ENCODE results near the gene OR2W1.

The OR2W1 gene

GRCh38 chr6:29045075-29045474 is at the start of gene OR2W1:
TSS of gene OR2W1 (minus strand) at chr6:29045175. CDS start at chr6:29045175, 0 bp downstream.
- DNase-seq = no peak

GRCh38 chr6:29092957-29093356 is 48.0 kb upstream of the OR2W1 start:
- DNase-seq = no peak

GRCh38 chr6:29087213-29087612 is 42.2 kb upstream of the OR2W1 start, which contains the start of gene OR2B3:
TSS of gene OR2B3 (minus strand) at chr6:29087313. CDS start at chr6:29087248, 65 bp downstream.
- DNase-seq = no peak

DNA sequence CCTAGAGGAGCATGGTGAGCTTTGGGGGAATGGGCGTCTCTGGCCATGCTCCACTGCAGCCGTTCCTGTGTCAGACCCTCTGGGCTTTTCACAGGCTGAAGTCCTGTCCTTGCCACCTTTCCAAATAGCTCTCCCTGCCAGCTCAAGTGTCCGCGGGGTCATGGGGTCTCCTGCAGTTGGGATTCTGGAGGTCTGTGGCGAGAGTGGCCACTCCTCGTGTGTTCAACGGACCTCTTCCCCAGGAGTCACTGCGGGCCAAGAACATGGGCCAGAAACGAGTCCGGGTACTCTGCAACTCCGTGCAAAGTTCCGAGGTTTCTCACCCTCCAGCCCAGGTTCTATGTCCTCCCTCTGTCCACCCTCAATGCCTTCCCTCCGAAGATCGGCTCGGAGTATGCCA is 37.5 kb upstream of the OR2W1 start:
- DNase-seq = no peak

GRCh38 chr6:29081312-29081711 is 36.3 kb upstream of the OR2W1 start:
- no peak for DNase-seq

DNA sequence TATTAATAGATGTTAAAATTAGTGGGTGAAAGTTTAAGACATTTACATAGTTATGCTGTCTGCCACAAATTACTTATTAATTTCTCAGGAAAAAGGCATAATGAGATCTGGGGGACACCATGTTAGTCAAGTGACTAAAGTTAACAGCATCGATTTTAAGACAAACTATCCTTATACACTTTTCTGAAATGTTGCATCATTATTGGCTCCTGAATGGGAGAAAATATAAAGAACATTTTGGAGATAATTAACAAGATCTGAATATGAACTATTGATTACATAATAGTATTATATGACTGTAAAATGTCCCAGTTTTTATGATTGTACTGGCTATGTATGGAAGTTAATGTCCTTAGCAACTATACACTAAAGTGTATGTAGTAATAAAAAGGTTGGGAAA is 34.2 kb upstream of the OR2W1 start:
- DNase-seq = no peak

DNA sequence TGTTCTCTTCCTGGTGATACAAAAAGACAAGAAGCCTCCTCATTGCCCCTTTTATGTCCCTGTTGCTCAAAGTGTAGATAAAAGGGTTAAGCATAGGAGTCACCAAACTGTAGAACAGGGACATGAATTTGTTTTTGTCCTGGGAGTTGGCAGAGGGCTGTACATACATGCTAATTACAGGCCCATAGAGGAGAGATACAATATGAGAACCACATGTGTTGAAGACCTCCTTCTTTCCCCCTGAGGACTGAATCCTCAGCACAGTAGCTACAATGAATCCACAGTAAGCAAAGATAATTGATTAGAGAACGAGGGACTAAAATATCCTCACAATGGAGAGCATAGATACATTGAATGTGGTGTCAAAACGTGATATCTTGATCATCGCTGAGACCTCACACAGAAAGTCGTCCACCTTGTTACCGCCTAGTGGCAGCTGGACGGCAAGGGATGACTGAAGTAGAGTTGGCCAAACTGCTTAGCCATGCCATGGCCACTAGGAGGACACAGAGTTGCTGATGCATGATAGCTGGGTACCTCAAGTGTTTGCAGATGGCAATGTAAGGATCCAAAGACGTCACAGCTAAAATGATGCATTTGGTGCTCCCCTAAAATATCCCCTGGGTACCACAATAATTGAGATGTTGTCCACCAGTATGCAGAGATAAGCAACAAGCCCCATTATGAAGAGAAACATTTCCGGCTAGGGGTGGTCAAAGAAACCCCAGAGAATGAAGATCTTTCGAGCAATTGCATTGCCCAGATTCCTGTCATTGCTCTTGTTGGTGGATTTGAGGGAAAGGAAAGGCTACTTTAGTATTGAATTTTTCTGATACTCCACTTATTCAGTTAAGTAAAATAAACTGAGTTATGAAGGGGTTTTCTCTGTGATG is 27.1 kb upstream of the OR2W1 start:
- no peak for DNase-seq

DNA sequence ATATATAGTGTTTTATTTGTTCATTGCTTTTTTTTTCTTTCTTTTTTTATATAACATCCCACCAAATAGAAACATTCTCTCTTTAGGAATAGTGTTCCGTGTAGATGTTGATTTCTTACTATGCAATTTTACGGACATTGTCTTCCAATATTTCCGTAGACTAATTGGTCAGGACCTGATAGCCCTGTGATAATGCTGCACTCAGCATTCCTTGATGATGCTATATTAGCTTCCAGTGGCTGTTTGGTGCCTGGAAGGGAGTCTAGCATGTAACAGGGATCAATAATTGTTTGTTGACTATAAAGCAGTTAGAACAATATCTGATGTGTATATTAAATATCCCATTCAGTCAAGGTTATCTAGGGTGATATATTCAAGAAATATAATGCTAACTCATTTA is 6.7 kb upstream of the OR2W1 start:
- DNase-seq = no peak

- no peak for DNase-seq
Measured at GRCh38 chr6:29035951-29036350, 9.0 kb downstream of the OR2W1 start.

DNA sequence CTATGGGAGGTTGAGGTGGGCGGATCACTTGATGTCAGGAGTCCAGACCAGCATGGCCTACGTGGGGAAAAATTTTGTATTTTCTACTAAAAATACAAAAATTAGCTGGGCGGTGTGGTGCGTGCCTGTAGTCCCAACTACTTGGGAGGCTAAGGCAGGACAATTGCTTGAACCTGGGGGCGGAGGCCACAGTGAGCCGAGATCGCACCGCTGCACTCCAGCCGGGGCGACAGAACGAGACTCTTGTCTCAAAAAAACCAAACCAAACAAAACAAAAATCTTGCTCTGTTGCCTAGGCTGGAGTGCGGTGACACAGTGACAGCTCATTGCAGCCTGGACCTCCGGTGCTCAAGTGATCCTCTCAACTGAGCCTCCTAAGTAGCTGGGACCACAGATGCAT is 16.2 kb downstream of the OR2W1 start:
- no peak for DNase-seq

DNA sequence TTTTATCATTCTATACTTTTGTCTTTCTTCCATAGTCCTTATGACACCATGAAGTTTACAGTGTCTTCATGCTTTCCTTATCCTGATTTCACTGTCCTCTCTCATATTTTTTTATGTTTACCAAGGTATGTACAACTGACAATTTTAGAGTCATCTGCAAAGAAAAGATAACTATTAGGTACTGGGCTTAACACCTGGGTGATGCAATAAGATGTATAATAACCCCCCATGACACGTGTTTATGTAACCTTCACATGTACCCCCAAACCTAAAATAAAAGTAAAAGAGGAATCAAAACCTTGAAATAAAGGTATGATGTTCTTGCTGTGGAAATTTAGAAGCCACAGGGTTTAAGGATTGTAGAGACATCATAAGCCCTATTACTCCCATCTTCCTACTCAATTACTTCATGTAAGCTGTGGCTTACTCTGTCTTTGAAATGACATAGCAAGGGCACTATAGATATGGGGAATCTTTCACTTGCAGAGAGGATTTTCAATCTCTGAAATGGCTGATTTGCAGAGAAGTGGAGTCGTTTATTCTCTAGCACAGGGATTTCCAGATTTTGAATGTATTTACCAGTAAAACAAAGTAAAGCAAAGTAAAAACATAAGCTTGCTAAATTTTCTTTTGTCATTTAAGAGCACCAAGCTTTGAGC is 18.9 kb downstream of the OR2W1 start:
- DNase-seq = no peak

GRCh38 chr6:29021434-29021833 is 23.5 kb downstream of the OR2W1 start:
- no peak for DNase-seq

DNA sequence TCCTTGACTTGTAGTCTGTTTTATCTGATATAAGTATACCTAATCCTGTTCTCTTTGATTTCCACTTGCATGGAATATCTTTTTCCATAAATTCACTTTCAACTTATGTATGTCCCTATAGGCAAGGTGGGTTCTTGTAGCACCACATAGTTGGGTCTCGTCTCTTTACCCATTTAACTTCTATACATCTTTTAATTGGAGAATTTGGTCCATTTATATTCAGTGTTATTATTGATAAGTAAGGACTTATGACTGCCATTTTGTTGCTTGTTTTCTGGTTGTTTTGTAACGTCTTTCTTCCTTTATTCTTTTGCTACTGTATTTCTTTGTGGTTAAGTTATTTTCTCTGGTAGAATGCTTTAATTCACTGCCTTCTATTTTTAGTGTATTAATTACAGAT is 25.3 kb downstream of the OR2W1 start:
- no peak for DNase-seq

DNA sequence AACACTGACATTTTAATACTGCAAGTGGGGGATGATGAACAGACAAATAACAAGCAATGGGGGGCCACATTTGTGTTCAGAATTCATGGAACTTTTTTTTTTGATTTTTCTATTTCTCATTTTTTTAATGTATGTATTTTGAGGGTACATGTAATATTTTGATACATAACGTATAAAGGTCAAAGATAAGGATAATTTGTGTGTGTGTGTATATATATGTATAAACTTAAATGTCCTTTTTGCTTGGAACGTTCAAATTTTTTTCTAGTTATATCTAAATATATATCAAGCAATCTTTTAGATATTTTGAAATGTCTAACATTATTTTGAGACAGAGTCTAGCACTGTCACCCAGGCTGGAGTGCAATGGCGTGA is 27.6 kb downstream of the OR2W1 start:
- no peak for DNase-seq

GRCh38 chr6:29016559-29017427 is 28.2 kb downstream of the OR2W1 start:
- DNase-seq = peak in 49 of 56 donors; percentile 5 to 86 (median 37)

DNA sequence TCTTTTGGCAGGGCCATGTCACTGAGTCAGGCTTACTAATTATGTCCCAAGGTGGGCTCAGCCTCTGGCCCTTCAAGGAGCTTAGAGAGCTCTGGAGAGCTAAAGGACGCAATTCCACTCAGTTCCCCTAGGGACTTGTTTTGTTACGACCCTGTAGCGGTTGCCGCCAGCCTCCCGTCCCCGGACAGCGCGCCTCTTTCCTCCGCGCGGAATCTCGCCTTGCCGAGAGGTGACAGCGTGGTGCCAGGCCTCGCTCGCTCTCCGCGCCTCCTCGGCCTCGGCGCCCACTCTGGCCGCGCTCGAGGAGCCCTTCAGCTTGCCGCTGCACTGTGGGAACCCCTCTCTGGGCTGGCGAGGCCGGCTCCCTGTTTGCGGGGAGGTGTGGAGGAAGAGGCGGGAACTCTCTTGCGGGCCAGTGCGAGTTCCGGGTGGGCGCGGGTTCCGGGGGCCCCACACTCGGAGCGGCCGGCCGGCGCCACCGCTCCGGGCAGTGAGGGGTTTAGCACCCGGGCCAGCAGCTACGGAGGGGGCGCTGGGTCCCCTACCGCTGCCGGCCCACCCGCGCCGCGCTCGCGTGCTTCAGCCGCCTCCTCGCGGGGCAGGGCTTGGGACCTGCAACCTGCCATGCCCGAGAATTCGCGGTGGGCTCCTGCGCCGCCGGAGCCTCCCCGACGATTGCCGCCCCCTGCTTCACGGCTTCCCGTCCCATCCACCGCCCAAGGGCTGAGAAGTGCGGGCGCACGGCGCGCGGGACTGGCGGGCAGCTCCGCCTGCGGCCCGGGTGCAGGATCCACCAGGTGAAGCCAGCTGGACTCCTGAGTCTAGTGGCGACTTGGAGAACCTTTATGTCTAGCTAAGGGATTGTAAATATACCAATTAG is 30.0 kb downstream of the OR2W1 start:
- no peak for DNase-seq

DNA sequence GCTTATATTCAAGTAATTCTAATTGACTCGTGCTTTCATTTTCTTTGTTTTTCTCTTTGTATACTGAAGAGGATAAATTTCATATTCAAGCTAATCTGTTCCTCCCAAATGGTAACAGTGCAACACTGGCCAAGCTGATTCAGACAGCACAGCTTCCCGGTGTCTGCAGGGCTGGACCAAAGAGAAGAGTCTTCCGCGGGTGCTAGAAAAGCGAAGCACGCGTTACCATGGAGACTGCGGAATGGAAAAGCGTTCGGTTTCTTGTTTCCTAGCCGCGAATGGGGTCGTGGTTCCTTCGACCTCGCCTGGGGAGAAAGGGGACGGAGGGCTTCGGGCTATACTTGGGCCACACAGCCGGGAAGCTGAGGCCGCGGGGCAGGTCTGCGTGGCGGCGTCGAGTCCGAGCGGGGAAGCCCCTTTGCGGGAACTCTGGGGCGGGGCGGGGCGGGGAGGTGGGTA is 33.7 kb downstream of the OR2W1 start:
- DNase-seq = peak in 25 of 56 donors; percentile 4 to 68 (median 25)

- no peak for DNase-seq
Measured at GRCh38 chr6:29009358-29009757, 35.6 kb downstream of the OR2W1 start.

DNA sequence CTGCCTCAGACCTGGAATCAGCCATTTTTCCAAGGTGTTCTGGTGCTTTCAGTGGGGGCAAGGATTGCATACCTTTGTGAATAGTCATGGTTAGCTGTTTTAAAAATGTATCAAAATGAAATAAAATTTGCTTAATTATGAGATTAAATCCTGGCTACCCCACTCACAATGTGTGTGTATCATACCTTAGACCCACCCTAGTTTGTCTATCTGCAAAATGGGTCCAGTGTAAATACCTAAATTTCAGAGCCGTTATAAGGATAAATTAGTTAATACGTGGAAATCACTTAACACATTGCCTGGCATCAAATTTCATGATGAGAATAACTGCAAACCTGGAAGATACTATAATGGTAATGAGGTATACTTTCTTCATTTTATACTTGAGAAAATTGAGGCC is 36.9 kb downstream of the OR2W1 start:
- no peak for DNase-seq

DNA sequence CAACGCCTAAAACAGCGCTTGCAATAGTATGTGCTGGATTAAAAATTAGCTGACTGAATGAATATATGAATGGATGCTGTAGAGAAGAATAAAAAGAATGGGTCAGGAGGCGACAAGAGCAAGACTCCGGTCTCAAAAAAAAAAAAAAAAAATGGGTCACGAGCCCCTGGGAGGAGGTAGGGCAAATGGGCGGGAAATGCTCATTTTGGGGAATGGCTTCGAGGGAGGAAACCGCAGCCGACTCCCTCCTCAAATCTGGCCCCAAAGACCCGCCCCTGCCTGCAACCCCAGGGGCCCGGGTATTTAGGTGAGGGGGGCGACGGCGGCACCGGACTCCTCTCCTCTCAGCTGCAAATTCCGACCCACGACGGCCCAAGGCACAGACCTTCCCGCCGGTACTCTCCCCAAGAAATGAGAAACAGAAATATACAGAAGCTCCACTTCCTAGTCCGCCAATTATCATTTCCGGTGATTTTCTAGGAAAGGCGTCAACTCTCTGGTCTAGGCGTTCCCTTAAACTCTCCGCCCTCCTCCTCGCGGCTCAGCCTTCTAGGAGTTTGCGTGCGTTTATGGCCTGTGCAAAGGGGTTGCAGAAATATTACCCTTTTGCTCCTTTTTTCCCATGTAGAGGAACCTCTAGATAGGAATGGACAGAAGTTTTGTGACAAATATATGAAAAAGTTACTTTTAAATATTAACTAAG is 39.6 kb downstream of the OR2W1 start, which contains the start of gene ZNF311:
TSS of gene ZNF311 (minus strand) at position 133 of the 703 bp plus-strand sequence. CDS start 1,361 bp downstream, outside the sequence.
- DNase-seq = peak in 29 of 56 donors; percentile 3 to 68 (median 35)
